ENCODE measurements around the gene WWOX.

Gene WWOX

DNA sequence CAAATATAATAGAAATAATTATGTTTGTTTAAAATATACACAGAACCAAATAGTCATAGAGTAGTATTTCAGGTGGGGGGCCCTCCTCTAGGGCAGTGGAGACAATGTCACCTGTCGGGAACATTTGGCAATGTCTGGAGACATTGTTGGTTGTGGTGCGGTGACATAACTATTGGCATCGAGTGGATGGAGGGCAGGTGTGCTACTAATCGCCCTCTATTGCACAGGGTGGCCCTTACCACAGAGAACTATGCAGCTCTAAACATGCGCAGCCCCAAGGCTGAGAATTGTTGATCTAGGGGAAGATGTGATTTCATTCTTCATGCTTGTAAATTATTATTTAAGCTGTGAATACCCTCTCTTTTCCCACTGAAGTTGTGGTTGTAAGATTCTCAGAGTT, 594.0 kb downstream of the WWOX start:
- TF ChIP-seq JUND (IDR thresholded peaks at IDR 0.05; ENCODE audit: low read depth) = no peak
- no peak for DNase-seq (ENCODE audit: low read depth in 1 of 2, low spot score in 1 of 2)
- in situ Hi-C loops (cut with HindIII; ENCODE audit: low pct_unique_long_range_greater_than_20kb, low sequenced_read_pairs) = no loop called here

DNA sequence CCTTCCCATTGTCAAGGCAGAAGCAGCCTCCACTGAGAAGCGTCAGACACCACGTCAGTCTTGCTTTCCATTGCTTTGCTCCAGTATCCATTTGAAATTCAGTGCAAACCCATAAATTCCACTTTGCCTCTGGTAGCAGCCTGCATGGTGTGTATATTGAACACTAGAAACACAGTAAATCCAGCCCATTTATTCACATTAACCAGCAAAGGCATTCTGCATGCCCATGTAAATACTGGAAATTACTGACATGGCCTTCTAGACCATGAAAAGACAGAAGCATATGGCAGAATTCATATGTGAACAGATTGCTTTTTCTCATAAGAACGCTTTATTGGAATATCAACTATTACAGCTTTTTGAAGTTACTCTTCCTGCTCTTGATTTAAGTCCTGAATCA, 595.0 kb downstream of the WWOX start:
- no peak for TF ChIP-seq JUND (IDR thresholded peaks at IDR 0.05; ENCODE audit: low read depth)
- DNase-seq (ENCODE audit: low read depth in 1 of 2, low spot score in 1 of 2) = no peak
- in situ Hi-C loops (cut with HindIII; ENCODE audit: low pct_unique_long_range_greater_than_20kb, low sequenced_read_pairs) = no loop called here

DNA sequence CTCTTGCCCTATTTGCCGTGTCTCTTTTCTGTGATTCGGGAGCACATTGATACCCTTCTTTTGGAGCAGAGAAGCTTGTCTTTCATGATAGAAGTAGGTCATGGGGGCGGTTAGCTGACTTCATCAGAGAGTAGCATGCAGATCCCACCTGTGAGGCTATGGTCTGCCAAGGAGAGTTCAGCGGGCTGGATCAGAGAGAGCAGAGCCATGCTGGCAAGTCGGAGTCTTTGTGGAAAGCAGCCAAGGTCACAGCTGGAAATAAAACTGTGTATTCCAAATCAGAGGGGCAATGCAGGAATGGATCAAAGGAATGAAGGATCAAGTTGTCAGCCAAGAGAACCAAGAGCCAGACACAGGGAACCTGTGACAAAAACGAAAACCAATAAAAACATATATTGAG, 595.9 kb downstream of the WWOX start:
- TF ChIP-seq JUND (IDR thresholded peaks at IDR 0.05; ENCODE audit: low read depth) = no peak
- in situ Hi-C loops (cut with HindIII; ENCODE audit: low pct_unique_long_range_greater_than_20kb, low sequenced_read_pairs) = no loop called here
- DNase-seq (ENCODE audit: low read depth in 1 of 2, low spot score in 1 of 2) = no peak

DNA sequence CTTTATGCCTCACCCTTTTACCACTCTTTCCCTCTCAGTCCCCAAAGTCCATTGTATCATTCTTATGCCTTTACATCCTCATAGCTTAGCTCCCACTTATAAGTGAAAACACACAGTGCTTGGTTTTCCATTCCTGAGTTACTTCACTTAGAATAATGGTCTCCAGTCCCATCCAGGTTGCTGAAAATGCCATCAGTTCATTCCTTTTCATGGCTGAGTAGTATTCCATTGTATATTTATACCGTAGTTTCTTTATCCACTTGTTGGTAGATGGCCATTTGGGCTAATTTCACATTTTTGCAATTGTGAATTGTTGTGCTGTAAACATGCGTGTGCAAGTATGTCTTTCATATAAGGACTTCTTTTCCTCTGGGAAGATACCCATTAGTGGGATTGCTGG, 597.3 kb downstream of the WWOX start:
- TF ChIP-seq JUND (IDR thresholded peaks at IDR 0.05; ENCODE audit: low read depth) = no peak
- in situ Hi-C loops (cut with HindIII; ENCODE audit: low pct_unique_long_range_greater_than_20kb, low sequenced_read_pairs) = no loop called here
- no peak for DNase-seq (ENCODE audit: low read depth in 1 of 2, low spot score in 1 of 2)

DNA sequence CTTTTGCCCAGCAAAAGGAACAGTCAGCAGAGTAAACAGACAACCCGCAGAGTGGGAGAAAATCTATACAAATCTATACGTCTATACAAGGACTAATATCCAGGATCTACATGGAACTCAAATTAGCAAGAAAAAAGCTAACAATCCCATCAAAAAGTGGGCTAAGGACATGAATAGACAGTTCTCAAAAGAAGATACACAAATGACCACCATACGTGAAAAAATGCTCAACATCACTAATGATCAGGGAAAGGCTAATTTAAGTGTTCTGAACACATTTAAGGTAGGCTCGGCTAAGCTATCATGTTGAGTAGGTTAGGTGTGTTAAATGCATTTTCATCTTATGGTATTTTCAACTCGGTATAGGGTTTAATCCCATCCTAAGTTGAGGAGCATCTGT, 598.0 kb downstream of the WWOX start:
- in situ Hi-C loops (cut with HindIII; ENCODE audit: low pct_unique_long_range_greater_than_20kb, low sequenced_read_pairs) = no loop called here
- no peak for TF ChIP-seq JUND (IDR thresholded peaks at IDR 0.05; ENCODE audit: low read depth)
- no peak for DNase-seq (ENCODE audit: low read depth in 1 of 2, low spot score in 1 of 2)

DNA sequence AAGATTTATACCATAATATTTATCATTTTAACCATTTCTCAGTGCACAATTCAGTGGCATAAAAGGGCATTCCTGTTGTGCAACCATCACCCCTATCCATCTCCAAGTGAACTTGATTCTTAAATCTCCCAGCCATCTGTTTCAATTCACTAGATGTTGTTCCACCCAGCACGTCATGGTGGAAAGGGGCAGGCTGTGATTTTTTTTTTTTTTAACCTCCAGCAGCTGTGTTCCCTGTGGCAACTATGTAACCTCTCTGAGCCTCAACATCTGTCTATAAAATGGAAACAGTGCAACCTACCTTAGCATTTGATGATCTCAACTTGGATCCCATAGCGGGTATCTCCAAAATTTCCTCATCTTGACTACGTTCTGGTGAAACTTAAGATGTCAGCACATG, 604.5 kb downstream of the WWOX start:
- in situ Hi-C loops (cut with HindIII; ENCODE audit: low pct_unique_long_range_greater_than_20kb, low sequenced_read_pairs) = no loop called here
- DNase-seq (ENCODE audit: low read depth in 1 of 2, low spot score in 1 of 2) = no peak
- TF ChIP-seq JUND (IDR thresholded peaks at IDR 0.05; ENCODE audit: low read depth) = no peak

DNA sequence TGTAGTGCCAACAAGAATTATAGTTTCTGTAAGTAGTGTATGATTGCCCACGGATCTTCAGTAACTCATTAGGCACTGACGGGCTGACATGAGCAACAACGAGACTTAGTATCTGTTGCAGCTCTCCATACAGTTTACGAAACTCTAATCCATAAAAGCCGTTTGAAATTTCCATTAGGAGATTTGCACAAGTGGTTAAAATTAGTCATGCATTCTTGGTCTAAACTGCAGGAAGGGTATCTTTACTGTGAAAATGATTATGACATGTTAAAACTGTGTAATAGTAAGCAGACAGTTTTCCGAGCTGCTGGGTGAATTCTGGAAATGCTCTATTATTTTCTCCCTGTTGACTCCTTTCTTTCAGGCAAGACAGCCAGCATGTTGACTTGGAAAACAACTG, 605.0 kb downstream of the WWOX start:
- no peak for DNase-seq (ENCODE audit: low read depth in 1 of 2, low spot score in 1 of 2)
- in situ Hi-C loops (cut with HindIII; ENCODE audit: low pct_unique_long_range_greater_than_20kb, low sequenced_read_pairs) = no loop called here
- TF ChIP-seq JUND (IDR thresholded peaks at IDR 0.05; ENCODE audit: low read depth) = no peak

DNA sequence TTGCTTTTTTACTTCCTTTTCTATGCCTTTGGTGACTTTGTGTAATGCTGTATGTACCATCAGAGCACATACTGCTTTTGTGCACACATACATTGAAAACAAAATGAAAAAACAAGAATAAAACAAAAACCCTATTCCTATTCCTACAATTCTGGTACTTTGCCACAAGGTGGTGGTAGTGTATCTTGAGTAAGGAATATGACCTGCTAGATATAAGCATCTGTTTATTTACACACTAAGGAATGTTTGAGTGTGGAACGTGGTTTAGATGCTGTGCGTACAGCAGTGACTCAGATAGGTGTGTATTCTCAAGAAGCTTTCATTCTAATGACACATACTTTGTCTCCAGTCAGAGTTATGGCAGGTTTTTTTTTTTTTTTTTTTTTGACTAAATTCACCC, 606.2 kb downstream of the WWOX start:
- in situ Hi-C loops (cut with HindIII; ENCODE audit: low pct_unique_long_range_greater_than_20kb, low sequenced_read_pairs) = no loop called here
- DNase-seq (ENCODE audit: low read depth in 1 of 2, low spot score in 1 of 2) = peak in 1 of 2 experiments; percentile 19
- no peak for TF ChIP-seq JUND (IDR thresholded peaks at IDR 0.05; ENCODE audit: low read depth)

DNA sequence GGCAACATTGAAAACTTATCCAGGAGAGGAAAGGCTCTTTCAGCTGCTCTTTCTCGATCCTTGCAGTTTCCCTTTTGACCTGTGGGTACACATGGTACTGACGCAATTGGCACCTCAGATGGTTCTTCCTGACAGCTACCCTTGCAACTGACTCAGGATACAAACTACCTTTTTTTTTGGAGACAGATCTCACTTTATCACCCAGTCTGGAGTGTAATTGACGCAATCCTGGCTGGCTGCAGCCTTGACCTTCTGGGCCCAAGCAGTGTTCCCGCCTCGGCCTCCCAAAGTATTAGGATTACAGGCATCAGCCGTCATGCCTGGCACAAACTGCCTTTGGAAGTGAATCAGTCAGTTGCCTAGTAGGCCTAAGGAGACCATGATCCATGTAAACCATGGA, 607.2 kb downstream of the WWOX start:
- in situ Hi-C loops (cut with HindIII; ENCODE audit: low pct_unique_long_range_greater_than_20kb, low sequenced_read_pairs) = no loop called here
- TF ChIP-seq JUND (IDR thresholded peaks at IDR 0.05; ENCODE audit: low read depth) = no peak
- DNase-seq (ENCODE audit: low read depth in 1 of 2, low spot score in 1 of 2) = no peak

DNA sequence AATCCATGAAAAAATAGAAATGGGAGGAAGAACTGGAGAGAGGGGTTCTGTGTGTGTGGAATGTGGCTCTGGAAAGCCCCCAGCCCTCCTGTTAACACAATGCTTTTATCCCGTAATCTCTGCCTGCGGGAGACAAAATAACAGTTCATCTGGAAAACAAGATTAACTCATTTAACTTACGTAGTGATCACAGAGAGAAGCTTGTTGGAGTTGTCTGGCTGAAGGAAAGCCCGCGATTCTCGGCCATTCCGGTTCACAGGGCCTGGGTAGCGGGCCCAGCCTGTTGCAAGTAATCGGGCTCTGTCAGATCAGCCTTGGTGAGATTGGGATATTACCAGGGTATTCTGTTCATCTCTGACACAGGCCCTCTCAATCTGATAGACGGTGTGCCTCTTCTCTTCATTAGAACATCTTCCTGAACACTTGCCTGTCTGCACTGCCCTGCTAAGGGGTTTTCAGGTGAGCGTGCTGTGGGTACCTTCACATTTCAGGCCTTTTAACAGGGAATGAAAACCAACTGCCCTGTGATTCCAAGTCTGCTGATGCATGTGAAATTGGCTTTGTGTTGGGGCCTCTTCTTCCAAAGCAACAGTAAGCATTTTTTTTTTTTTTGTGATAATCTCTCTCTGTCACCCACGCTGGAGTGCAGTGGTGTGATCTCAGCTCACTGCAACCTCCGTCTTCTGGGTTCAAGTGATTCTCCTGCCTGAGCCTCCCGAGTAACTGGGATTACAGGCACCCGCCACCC, 609.9 kb downstream of the WWOX start:
- no peak for TF ChIP-seq JUND (IDR thresholded peaks at IDR 0.05; ENCODE audit: low read depth)
- DNase-seq (ENCODE audit: low read depth in 1 of 2, low spot score in 1 of 2) = no peak
- in situ Hi-C loops (cut with HindIII; ENCODE audit: low pct_unique_long_range_greater_than_20kb, low sequenced_read_pairs) = no loop called here

DNA sequence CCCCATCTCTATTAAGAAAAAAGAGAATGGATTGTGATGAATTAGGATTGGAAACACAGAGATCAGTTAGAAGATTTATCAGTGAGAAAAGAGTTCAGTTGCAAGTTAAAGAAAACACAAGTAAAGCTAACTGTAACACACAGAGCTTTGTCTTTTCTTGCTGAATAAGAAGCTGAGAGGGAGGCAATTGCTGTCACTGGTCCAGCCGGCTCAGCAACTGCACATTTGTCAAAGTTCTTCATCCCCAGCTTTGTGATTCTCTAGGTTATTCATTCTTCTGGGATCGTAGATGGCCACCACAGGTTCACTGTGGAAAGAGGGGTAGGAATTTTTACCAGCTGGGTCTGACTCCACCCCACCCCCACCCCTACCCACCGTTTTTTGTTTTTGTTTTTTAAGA, 615.7 kb downstream of the WWOX start:
- DNase-seq (ENCODE audit: low read depth in 1 of 2, low spot score in 1 of 2) = peak in 1 of 2 experiments; percentile 5
- in situ Hi-C loops (cut with HindIII; ENCODE audit: low pct_unique_long_range_greater_than_20kb, low sequenced_read_pairs) = no loop called here
- no peak for TF ChIP-seq JUND (IDR thresholded peaks at IDR 0.05; ENCODE audit: low read depth)

DNA sequence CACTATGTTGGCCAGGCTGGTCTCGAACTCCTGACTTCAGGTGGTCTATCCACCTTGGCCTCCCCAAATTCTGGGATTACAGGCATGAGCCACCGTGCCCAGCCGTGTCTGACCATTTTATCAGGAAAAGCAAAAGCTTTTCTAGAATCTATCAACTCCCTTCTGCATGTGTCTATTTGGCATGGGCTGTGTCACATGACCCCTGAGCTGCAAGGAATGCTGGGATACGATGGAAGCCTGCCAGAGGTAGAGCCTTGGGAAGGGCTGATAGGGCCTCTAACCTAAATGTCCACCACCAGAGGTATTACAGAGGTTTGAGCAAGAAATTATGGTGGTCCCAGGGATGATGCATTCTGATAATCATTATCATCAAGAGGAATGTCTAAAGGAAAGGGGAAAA, 616.2 kb downstream of the WWOX start:
- no peak for TF ChIP-seq JUND (IDR thresholded peaks at IDR 0.05; ENCODE audit: low read depth)
- in situ Hi-C loops (cut with HindIII; ENCODE audit: low pct_unique_long_range_greater_than_20kb, low sequenced_read_pairs) = no loop called here
- no peak for DNase-seq (ENCODE audit: low read depth in 1 of 2, low spot score in 1 of 2)

DNA sequence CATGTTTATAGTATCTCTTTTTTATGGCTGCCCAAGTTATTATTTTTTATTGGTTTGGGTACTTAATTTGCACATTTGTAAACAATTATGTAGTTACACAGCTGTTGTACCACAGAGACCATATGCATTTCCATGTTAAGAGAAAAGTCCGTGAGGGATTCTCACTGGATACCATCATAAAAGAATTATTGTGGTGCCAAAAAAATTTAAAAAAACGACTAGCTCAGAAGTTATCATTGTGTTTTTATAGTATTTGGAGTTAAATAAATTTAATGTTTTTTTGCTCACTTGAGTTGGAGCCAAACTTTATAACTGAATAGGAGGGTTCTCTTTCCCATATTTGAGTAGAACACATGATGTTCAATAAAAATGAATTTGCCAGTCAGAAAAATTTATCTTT, 618.7 kb downstream of the WWOX start:
- no peak for DNase-seq (ENCODE audit: low read depth in 1 of 2, low spot score in 1 of 2)
- TF ChIP-seq JUND (IDR thresholded peaks at IDR 0.05; ENCODE audit: low read depth) = no peak
- in situ Hi-C loops (cut with HindIII; ENCODE audit: low pct_unique_long_range_greater_than_20kb, low sequenced_read_pairs) = no loop called here

DNA sequence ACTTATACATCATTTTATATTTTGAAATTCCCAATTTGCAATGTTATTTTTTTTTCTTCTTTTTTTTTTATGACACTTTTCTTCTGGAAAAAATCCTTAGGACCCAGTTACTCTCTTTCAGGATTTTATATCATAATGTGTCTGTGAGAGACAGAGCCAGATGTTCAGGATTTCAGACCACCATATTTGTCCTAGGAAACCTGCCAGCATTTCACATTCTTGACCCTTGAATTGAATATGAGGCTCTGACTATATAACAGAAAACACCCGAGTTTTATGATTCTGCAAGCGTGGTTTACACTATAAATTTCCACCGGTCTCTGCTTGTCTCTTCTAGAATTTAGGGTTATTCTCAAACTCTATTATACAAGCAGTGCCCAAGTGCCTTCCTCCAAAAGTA, 621.0 kb downstream of the WWOX start:
- DNase-seq (ENCODE audit: low read depth in 1 of 2, low spot score in 1 of 2) = no peak
- no peak for TF ChIP-seq JUND (IDR thresholded peaks at IDR 0.05; ENCODE audit: low read depth)
- in situ Hi-C loops (cut with HindIII; ENCODE audit: low pct_unique_long_range_greater_than_20kb, low sequenced_read_pairs) = no loop called here
